ENCODE data around the gene EHD1. TPM values are rescaled to one million over a fixed set of nuclear protein-coding genes. Genes with fewer than 3 reads are reported as not detected.

The EHD1 gene
- total RNA-seq, 2 donors from 2014 or later, result 18.7 to 45.2 TPM

DNA sequence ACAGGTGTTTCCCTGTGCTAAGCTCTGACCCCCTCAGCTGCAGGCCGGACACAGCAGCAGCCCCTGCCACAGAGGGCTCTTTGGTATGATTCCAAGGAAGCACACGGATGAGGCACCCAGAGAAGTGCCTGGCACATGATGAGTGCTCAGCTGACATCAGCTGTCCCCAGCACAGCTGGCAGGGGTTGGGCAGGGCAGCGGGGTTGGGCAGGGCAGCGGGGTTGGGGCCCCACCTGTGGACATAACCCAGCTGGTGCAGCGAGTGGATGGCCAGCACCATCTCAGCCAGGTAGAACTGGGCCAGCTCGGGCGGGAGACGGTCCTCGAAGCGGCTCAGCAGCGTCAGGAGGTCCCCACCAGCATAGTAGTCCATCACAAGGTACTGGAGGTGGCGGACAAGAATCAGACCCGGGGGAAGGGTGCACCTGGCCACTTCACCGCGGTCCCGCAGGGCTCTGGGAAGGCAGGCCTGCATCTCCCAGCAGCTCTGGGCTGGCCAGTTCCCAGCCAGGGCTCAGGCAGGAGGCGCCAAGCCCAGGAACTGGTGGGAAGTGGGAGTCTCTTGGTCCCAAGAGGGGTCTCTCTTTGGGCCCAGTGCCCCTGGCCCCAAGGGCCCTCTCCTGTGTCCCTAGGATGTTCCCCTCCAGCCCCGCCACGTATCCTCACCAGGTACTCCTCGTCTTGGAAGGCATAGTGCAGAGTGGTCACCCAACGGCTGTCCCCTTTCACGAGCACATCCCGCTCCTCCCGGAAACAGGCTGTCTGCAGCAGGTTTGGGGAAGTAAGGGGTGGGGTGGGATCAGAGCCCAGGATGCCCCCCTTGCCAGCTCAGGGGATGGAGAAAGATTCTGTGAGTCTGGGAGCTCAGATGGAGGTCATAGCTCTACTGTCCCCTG, 38.3 kb downstream of the EHD1 start:
- no peak overlapping the region for H3K4me3 ChIP-seq
- H3K27me3 ChIP-seq, result no peaks in the 10 kb centered on the region
- H3K27ac ChIP-seq, result no peak overlapping the region
- DNase-seq (no peak), ATAC-seq (no peak)
- intact Hi-C loops (cut with DNase I), result no loop called here
- WGBS, 2 donors, result 88 to 93% methylated on average over 5 to 21 of the region's 24 CpGs
- no peaks in the 10 kb centered on the region for H3K9me3 ChIP-seq
- peaks cover 0 to 18% of the 10 kb centered on the region in 2 donors for H3K36me3 ChIP-seq (replicated peaks in 1 of 2; ENCODE audit: insufficient read depth in 1 of 2, low read depth in 2 of 2)
- peaks cover 32% of the 10 kb centered on the region for H3K4me1 ChIP-seq
- TF ChIP-seq POLR2A (IDR thresholded peaks at IDR 0.05), result no peak
- TF ChIP-seq, protein P1, sequence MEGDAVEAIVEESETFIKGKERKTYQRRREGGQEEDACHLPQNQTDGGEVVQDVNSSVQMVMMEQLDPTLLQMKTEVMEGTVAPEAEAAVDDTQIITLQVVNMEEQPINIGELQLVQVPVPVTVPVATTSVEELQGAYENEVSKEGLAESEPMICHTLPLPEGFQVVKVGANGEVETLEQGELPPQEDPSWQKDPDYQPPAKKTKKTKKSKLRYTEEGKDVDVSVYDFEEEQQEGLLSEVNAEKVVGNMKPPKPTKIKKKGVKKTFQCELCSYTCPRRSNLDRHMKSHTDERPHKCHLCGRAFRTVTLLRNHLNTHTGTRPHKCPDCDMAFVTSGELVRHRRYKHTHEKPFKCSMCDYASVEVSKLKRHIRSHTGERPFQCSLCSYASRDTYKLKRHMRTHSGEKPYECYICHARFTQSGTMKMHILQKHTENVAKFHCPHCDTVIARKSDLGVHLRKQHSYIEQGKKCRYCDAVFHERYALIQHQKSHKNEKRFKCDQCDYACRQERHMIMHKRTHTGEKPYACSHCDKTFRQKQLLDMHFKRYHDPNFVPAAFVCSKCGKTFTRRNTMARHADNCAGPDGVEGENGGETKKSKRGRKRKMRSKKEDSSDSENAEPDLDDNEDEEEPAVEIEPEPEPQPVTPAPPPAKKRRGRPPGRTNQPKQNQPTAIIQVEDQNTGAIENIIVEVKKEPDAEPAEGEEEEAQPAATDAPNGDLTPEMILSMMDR (IDR thresholded peaks at IDR 0.05), result no peak

DNA sequence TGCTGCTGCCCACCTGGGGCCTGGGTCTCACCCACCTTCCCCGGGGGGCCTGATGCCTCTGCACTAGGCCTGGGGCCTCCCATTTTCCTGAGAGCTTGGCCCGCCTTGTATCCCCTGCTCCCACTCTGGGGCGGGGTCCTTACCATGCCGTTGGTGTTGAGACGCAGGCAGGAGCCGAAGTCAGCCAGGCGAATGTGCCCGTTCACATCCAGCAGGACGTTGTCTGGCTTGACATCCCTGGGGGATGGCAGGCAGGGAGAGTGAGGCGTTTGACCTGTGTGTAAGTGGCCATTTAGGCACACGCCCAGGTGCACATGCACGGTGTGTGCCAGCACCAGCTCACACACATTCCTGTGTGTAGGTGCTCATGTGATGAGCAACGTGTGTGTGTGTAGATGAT, 39.1 kb downstream of the EHD1 start:
- WGBS, 2 donors, result 40 to 84% methylated on average over 1 to 13 of the region's 13 CpGs
- Histone ChIP-seq H3K36me3 (replicated peaks in 1 of 2; ENCODE audit: insufficient read depth in 1 of 2, low read depth in 2 of 2) (peaks cover 2 to 18% of the 10 kb centered on the region in 2 donors), H3K4me3 (no peak overlapping the region), H3K27ac (no peak overlapping the region), H3K9me3 (no peaks in the 10 kb centered on the region), H3K4me1 (peaks cover 31% of the 10 kb centered on the region), H3K27me3 (no peaks in the 10 kb centered on the region)
- TF ChIP-seq, protein P1 (IDR thresholded peaks at IDR 0.05), result no peak
- no peak for TF ChIP-seq POLR2A (IDR thresholded peaks at IDR 0.05)
- ATAC-seq (no peak), DNase-seq (no peak)
- intact Hi-C loops (cut with DNase I), result no loop called here

DNA sequence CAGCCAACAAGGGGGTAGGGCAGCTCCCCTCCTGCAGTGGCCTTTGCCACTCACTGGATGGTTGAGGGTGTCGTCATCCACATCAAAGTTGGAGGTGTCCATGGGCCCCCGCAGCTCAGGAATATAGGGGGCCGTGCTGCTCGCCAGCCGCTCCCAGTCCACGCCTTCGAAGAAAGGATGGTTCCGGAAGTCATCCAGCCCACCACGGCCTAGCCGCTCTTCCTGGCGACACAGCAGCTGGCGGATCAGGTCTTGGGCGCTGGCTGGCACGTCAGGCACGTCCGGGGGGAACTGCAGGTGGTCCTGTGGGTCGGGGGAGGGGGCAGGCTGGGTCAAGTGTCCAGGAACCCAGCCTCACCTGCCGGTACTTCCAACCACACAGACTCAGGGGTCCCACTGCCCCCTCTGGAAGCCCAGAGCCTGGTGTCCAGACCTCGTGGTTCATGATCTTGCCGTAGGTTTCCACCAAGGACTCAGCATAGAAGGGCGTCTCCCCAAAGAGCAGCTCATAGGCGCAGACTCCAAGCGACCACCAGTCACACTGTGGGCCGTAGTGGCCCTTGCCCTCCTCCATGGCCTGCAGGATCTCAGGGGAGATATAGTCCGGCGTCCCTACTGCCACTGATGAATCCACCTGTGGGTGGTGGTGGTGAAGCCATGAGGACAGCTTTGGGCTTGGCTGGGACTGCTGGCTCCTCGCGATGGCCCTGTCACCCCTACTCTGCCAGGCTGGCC, 39.7 kb downstream of the EHD1 start:
- Histone ChIP-seq H3K4me1 (peaks cover 31% of the 10 kb centered on the region), H3K27ac (no peak overlapping the region), H3K36me3 (replicated peaks in 1 of 2; ENCODE audit: insufficient read depth in 1 of 2, low read depth in 2 of 2) (peaks cover 5 to 18% of the 10 kb centered on the region in 2 donors), H3K9me3 (no peaks in the 10 kb centered on the region), H3K4me3 (no peak overlapping the region), H3K27me3 (no peaks in the 10 kb centered on the region)
- 60 to 91% methylated on average over 2 to 28 of the region's 28 CpGs for WGBS, 2 donors
- DNase-seq (no peak), ATAC-seq (no peak)
- no peak for TF ChIP-seq POLR2A (IDR thresholded peaks at IDR 0.05)
- TF ChIP-seq, protein P1 (IDR thresholded peaks at IDR 0.05), result no peak
- intact Hi-C loops (cut with DNase I), result no loop called here

DNA sequence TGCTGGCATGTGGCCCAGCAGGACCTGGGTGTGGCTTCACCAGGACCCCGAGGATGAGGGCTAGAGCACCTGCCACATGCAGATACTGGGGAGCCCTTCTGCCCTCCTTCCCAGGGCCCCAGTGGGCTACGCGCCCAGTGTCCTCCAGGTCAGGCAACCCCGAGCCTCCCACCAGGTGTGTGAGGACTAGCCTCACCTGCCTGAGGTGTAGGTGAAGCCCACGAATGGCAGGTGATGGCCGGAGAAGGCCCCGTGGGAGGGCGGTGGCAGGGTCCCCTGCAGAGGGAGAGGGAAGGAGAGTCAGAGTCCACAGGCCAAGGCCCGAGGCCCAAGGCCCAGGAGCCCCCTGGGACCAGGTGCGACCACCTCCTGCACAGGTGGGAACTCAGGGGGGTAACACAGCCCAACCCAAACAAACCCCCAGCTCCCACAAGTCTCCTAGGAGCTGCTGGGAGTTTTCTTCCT, 40.5 kb downstream of the EHD1 start:
- intact Hi-C loops (cut with DNase I), result no loop called here
- Histone ChIP-seq H3K4me3 (no peak overlapping the region), H3K27ac (no peak overlapping the region), H3K27me3 (no peaks in the 10 kb centered on the region), H3K9me3 (no peaks in the 10 kb centered on the region), H3K4me1 (peaks cover 23% of the 10 kb centered on the region), H3K36me3 (replicated peaks in 1 of 2; ENCODE audit: insufficient read depth in 1 of 2, low read depth in 2 of 2) (peaks cover 5 to 23% of the 10 kb centered on the region in 2 donors)
- DNase-seq, result no peak
- ATAC-seq, result no peak
- 90 to 91% methylated on average over 8 to 10 of the region's 10 CpGs for WGBS, 2 donors
- TF ChIP-seq POLR2A (IDR thresholded peaks at IDR 0.05), result no peak
- TF ChIP-seq, protein P1 (IDR thresholded peaks at IDR 0.05), result no peak

Measured in body of pancreas (tissue), 4 donors.